ENCODE results near the gene RAB11FIP2. TPM values are rescaled to one million over a fixed set of nuclear protein-coding genes. Genes with fewer than 3 reads are reported as not detected.

Gene RAB11FIP2, protein sequence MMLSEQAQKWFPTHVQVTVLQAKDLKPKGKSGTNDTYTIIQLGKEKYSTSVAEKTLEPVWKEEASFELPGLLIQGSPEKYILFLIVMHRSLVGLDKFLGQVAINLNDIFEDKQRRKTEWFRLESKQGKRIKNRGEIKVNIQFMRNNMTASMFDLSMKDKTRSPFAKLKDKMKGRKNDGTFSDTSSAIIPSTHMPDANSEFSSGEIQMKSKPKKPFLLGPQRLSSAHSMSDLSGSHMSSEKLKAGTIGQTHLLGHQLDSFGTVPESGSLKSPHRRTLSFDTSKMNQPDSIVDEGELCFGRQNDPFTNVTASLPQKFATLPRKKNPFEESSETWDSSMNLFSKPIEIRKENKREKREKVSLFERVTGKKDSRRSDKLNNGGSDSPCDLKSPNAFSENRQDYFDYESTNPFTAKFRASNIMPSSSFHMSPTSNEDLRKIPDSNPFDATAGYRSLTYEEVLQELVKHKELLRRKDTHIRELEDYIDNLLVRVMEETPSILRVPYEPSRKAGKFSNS
- total RNA-seq = 1 to 10 TPM; 6.6 to 9.7 TPM

DNA sequence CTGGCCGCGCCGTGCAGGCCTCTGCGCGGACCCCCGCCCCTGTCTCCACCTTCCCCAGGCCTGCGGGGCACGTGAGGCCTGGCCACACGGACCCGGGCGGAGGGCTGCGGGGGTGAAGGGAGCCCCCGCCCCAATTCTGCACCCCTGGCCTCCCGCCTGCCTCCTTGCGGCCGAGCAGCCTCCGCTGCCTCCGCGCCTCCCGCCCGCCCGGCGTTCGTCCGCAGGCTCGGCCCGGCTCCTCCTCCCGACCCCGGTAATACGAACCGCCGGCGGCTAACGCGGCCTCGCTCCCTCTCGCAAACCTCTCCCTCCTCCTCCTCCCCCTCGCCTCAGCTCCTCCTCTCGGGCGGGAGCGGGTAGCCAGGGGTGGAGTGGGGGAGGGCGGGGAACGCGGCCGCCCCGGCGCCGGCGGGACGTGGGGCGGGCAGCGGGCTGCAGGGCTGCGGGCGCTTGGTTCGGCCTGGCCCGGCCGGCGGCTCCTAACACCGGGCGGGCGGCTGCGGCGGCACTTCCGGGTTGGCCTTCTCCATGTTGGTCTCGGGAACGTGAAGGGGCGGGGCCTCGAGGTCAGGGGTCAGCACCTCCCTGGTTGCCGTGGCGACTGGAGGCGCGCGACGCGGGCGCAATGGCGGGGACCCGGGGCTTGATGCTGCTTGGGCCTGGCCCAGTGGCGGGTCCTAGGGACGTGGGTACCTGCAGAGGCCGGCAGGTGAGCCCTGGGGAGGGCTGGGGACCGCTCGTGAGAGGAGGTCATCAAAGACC, at the start of gene RAB11FIP2:
RAB11FIP2 (minus strand) TSS at position 547 of the 762 bp plus-strand sequence. CDS start 778 bp downstream, outside the sequence.
- DNase-seq (peak; percentile 97), ATAC-seq (peak; percentile 95)
- intact Hi-C loops (cut with micrococcal nuclease) = no loop called here
- Mint-ChIP-seq H3K4me1 (ENCODE audit: low read depth) (peaks cover 41% of the 10 kb centered on the region), H3K4me3 (peak within 1 kb of the TSS; percentile 94), H3K27ac (peak within 1 kb of the TSS; percentile 84), H3K9me3 (no peaks in the 10 kb centered on the region), H3K36me3 (ENCODE audit: low read depth) (no peaks in the 10 kb centered on the region), H3K27me3 (no peaks in the 10 kb centered on the region)
- CTCF ChIA-PET = no interaction called here
- TF ChIP-seq, protein P1, sequence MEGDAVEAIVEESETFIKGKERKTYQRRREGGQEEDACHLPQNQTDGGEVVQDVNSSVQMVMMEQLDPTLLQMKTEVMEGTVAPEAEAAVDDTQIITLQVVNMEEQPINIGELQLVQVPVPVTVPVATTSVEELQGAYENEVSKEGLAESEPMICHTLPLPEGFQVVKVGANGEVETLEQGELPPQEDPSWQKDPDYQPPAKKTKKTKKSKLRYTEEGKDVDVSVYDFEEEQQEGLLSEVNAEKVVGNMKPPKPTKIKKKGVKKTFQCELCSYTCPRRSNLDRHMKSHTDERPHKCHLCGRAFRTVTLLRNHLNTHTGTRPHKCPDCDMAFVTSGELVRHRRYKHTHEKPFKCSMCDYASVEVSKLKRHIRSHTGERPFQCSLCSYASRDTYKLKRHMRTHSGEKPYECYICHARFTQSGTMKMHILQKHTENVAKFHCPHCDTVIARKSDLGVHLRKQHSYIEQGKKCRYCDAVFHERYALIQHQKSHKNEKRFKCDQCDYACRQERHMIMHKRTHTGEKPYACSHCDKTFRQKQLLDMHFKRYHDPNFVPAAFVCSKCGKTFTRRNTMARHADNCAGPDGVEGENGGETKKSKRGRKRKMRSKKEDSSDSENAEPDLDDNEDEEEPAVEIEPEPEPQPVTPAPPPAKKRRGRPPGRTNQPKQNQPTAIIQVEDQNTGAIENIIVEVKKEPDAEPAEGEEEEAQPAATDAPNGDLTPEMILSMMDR (IDR thresholded peaks at IDR 0.05) = no peak
- POLR2A ChIA-PET = interaction anchor here (0.6 kb wide), 1 partner anchor 391 kb away, joined by 4 read pairs; no protein-coding TSS in a partner anchor

DNA sequence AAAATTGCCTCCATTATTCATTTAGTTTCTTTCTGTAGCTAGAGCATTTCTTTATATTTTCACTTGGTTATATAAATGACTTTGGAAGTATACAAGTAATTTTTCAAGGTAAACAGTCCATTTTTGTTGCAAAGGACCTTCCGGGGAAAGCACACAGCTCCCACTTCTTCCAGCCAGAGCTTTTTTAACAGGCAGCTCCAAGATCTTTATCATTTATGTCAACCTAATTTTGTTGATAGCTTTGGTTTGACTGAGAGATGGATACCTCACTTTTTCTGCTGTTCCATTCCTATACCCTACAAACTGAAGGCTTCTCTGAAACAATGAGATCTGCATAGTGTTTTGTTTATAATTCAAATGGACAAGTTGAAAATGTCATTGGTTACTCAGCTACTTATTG, 49.3 kb upstream of the RAB11FIP2 start:
- TF ChIP-seq, protein P1 (IDR thresholded peaks at IDR 0.05) = no peak
- Mint-ChIP-seq H3K36me3 (ENCODE audit: low read depth) (no peaks in the 10 kb centered on the region), H3K4me1 (ENCODE audit: low read depth) (no peaks in the 10 kb centered on the region), H3K27me3 (peaks cover 10% of the 10 kb centered on the region), H3K9me3 (no peaks in the 10 kb centered on the region), H3K27ac (no peak overlapping the region), H3K4me3 (no peak overlapping the region)
- DNase-seq (no peak), ATAC-seq (no peak)
- ChIA-PET CTCF (no interaction called here), POLR2A (no interaction called here)
- intact Hi-C loops (cut with micrococcal nuclease) = no loop called here

DNA sequence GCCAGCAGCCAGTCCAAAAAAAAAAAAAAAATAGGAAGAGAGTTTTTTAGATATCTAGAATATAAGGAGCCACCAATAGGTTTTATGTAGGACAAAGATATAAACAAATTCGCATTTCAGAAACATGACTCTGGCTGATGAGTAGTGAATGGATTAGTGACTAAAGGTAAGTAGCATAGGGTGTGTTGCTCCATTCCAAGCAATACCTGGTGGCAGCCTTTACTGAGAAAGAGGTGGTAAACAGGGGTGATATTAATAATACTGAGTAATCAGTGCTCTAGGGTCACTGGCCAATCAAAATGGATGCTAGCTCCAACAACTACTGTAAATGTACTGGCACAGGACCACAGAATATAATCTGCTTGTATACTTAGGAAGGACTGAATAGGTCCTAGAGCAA, 45.5 kb upstream of the RAB11FIP2 start:
- Mint-ChIP-seq H3K4me1 (ENCODE audit: low read depth) (no peaks in the 10 kb centered on the region), H3K36me3 (ENCODE audit: low read depth) (no peaks in the 10 kb centered on the region), H3K27ac (no peak overlapping the region), H3K4me3 (no peak overlapping the region), H3K9me3 (no peaks in the 10 kb centered on the region), H3K27me3 (peaks cover 10% of the 10 kb centered on the region)
- intact Hi-C loops (cut with micrococcal nuclease) = no loop called here
- TF ChIP-seq, protein P1 (IDR thresholded peaks at IDR 0.05) = no peak
- no peak for DNase-seq
- ChIA-PET POLR2A (no interaction called here), CTCF (no interaction called here)
- ATAC-seq = no peak

DNA sequence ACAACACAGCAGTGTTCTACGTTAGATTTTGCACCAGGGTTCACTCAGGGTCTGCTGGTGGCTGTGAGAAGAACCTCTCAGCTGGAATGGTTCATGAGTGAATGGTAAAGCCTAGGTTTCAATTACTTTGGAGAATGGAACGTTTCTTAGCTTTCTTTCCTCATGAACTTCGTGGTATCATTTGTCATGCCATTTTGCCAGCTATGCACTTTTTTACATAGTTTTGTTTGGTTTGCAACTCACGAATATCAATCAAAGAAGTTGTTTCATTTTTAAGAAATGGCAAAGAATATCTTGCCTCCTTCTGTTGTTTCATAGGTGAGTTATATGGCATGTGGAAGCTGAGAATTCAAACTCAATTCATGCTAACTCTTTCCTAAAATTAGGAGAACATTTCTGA, 34.1 kb upstream of the RAB11FIP2 start:
- H3K36me3 Mint-ChIP-seq (ENCODE audit: low read depth) = no peaks in the 10 kb centered on the region
- DNase-seq = no peak
- H3K9me3 Mint-ChIP-seq = peaks cover 6% of the 10 kb centered on the region
- ChIA-PET CTCF (no interaction called here), POLR2A (interaction anchor here (0.6 to 0.7 kb wide), 2 partner anchors 11 to 125 kb away, joined by 3 read pairs; no protein-coding TSS in a partner anchor)
- ATAC-seq = no peak
- intact Hi-C loops (cut with micrococcal nuclease) = no loop called here
- H3K4me3 Mint-ChIP-seq = no peak overlapping the region
- H3K27ac Mint-ChIP-seq = no peak overlapping the region
- TF ChIP-seq, protein P1 (IDR thresholded peaks at IDR 0.05) = no peak
- no peaks in the 10 kb centered on the region for H3K4me1 Mint-ChIP-seq (ENCODE audit: low read depth)
- H3K27me3 Mint-ChIP-seq = peaks cover 4% of the 10 kb centered on the region

Data from activated CD8-positive, alpha-beta T cell treated with anti-CD3 and anti-CD28 coated beads for 36 hours (primary cell).